WTC11 (cell line): ENCODE results near the gene EFHD2. TPM values are rescaled to one million over a fixed set of nuclear protein-coding genes. Genes with fewer than 3 reads are reported as not detected.

Source experiments
- ATAC-seq: fragments of 200-7000 bp; cut with Tn5 transposase; 2 replicates; pipeline ENCODE4 v1.10.0; 2021; ENCODE audit warnings: mild to moderate bottlenecking, moderate library complexity
- CTCF ChIA-PET: fragments of 300-600 bp; sonication (Branson Sonifier 250); formaldehyde crosslinking; loops from one replicate; lab custom pipeline; 2021; ENCODE audit warnings: antibody characterized with exemption; lab: Charles Lee
- POLR2A ChIA-PET: fragments of 350-600 bp; sonication (Branson Sonifier 250); formaldehyde crosslinking; loops from one replicate; lab custom pipeline; 2021; ENCODE audit warnings: antibody characterized with exemption; lab: Charles Lee
- DNase-seq: peaks from one replicate; pipeline ENCODE4 v3.0.0; 2021; ENCODE audit warnings: low spot score
- H3K27ac Mint-ChIP-seq: 2 replicates; pipeline ENCODE4 v1.8.0; 2021; ENCODE audit warnings: mixed read lengths
- H3K27me3 Mint-ChIP-seq: 2 replicates; pipeline ENCODE4 v1.8.0; 2021; ENCODE audit warnings: low read depth, mild to moderate bottlenecking, moderate library complexity, mixed read lengths
- H3K36me3 Mint-ChIP-seq: 2 replicates; pipeline ENCODE4 v1.8.0; 2021; ENCODE audit warnings: mixed read lengths
- H3K4me1 Mint-ChIP-seq: 2 replicates; pipeline ENCODE4 v1.8.0; 2022; ENCODE audit warnings: mixed read lengths
- H3K4me3 Mint-ChIP-seq: 2 replicates; pipeline ENCODE4 v1.8.0; 2021; ENCODE audit warnings: mild to moderate bottlenecking, moderate library complexity, mixed read lengths
- H3K9me3 Mint-ChIP-seq: 2 replicates; pipeline ENCODE4 v1.8.0; 2021; ENCODE audit warnings: mixed read lengths
- EMX1 ChIP-seq: fragments of 250-450 bp; sonication (Bioruptor Pico); IDR thresholded peaks from 2 replicates; pipeline ENCODE4 v1.8.0; 2021; ENCODE audit warnings: mild to moderate bottlenecking
- ETV6 ChIP-seq: sonication (generic); formaldehyde crosslinking; IDR thresholded peaks from 2 replicates; pipeline ENCODE4 v1.8.1; 2022; ENCODE audit warnings: mild to moderate bottlenecking, missing genetic modification reagents
- FOXK1 ChIP-seq: sonication (generic); formaldehyde crosslinking; IDR thresholded peaks from 2 replicates; pipeline ENCODE4 v1.8.0; 2022; ENCODE audit warnings: mild to moderate bottlenecking, moderate library complexity, missing genetic modification reagents
- GRHL2 ChIP-seq: fragments of 250-450 bp; sonication (Bioruptor Pico); IDR thresholded peaks from 2 replicates; pipeline ENCODE4 v1.8.0; 2022; ENCODE audit warnings: mild to moderate bottlenecking, moderate library complexity; ENCODE audit not compliant: insufficient replicate concordance, severe bottlenecking
- GTF2I ChIP-seq: fragments of 250-450 bp; sonication (Bioruptor Pico); conservative IDR thresholded peaks from 2 replicates; pipeline ENCODE4 v1.4.0; 2021; ENCODE audit warnings: mild to moderate bottlenecking
- MXD4 ChIP-seq: fragments of 250-450 bp; sonication (Bioruptor Pico); IDR thresholded peaks from 2 replicates; pipeline ENCODE4 v1.8.0; 2021; ENCODE audit warnings: mild to moderate bottlenecking, moderate library complexity, borderline replicate concordance
- NFE2L1 ChIP-seq: sonication (generic); formaldehyde crosslinking; IDR thresholded peaks from 2 replicates; pipeline ENCODE4 v1.8.1; 2023; ENCODE audit warnings: missing genetic modification reagents
- NR3C1 ChIP-seq: sonication (generic); formaldehyde crosslinking; conservative IDR thresholded peaks from 2 replicates; pipeline ENCODE4 v1.8.1; 2023; ENCODE audit warnings: low read depth, mild to moderate bottlenecking, missing genetic modification reagents
- SMAD4 ChIP-seq: sonication (generic); formaldehyde crosslinking; IDR thresholded peaks from 2 replicates; pipeline ENCODE4 v1.8.0; 2022; ENCODE audit warnings: mild to moderate bottlenecking, missing genetic modification reagents
- TEAD4 ChIP-seq: sonication (generic); formaldehyde crosslinking; IDR thresholded peaks from 2 replicates; pipeline ENCODE4 v1.8.0; 2022; ENCODE audit warnings: mild to moderate bottlenecking, missing genetic modification reagents
- ZNF232 ChIP-seq: sonication (generic); formaldehyde crosslinking; IDR thresholded peaks from 2 replicates; pipeline ENCODE4 v1.8.0; 2022; ENCODE audit warnings: mild to moderate bottlenecking, missing genetic modification reagents
- total RNA-seq: library from RNA; stranded (reverse); gene quantifications from 3 replicates; pipeline ENCODE4 v1.2.3, GENCODE V29; 2021
- TF ChIP-seq, protein P1 (sequence below): fragments of 250-450 bp; sonication (Bioruptor Pico); IDR thresholded peaks from 2 replicates; pipeline ENCODE4 v1.9.0; 2021; ENCODE audit warnings: mild to moderate bottlenecking, borderline replicate concordance
- TF ChIP-seq, protein P2 (sequence below): sonication (generic); formaldehyde crosslinking; IDR thresholded peaks from 2 replicates; pipeline ENCODE4 v1.8.0; 2023; ENCODE audit warnings: mild to moderate bottlenecking, missing genetic modification reagents
- TF ChIP-seq, protein P3 (sequence below): sonication (generic); formaldehyde crosslinking; IDR thresholded peaks from 2 replicates; pipeline ENCODE4 v1.8.1; 2022; ENCODE audit warnings: low read depth, missing genetic modification reagents, borderline replicate concordance
- TF ChIP-seq, protein P4 (sequence below): fragments of 250-450 bp; sonication (Bioruptor Pico); conservative IDR thresholded peaks from 2 replicates; pipeline ENCODE4 v1.9.0; 2021; ENCODE audit warnings: mild to moderate bottlenecking
- TF ChIP-seq, protein P5 (sequence below): sonication (generic); formaldehyde crosslinking; IDR thresholded peaks from 2 replicates; pipeline ENCODE4 v1.8.1; 2023; ENCODE audit warnings: mild to moderate bottlenecking, moderate library complexity, missing genetic modification reagents

The EFHD2 gene
- total RNA-seq, 1 experiment from 2014 or later = 23.8 TPM

DNA sequence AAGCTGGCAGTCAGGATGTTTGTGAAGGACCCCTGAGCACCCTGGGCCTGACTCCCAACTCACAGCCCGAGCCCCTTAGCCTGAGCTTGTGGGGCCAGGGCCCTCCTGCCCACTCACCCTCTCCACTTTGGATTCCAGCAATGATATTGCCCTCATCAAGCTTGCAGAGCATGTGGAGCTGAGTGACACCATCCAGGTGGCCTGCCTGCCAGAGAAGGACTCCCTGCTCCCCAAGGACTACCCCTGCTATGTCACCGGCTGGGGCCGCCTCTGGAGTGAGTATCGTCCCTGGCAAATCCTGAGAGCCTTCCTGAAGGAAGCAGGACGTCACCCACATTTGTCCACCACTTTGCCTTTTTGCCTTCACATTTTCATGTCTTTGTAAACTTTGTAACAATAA lies 33.6 kb downstream of the EFHD2 start (continued):
- TF ChIP-seq, protein P1, sequence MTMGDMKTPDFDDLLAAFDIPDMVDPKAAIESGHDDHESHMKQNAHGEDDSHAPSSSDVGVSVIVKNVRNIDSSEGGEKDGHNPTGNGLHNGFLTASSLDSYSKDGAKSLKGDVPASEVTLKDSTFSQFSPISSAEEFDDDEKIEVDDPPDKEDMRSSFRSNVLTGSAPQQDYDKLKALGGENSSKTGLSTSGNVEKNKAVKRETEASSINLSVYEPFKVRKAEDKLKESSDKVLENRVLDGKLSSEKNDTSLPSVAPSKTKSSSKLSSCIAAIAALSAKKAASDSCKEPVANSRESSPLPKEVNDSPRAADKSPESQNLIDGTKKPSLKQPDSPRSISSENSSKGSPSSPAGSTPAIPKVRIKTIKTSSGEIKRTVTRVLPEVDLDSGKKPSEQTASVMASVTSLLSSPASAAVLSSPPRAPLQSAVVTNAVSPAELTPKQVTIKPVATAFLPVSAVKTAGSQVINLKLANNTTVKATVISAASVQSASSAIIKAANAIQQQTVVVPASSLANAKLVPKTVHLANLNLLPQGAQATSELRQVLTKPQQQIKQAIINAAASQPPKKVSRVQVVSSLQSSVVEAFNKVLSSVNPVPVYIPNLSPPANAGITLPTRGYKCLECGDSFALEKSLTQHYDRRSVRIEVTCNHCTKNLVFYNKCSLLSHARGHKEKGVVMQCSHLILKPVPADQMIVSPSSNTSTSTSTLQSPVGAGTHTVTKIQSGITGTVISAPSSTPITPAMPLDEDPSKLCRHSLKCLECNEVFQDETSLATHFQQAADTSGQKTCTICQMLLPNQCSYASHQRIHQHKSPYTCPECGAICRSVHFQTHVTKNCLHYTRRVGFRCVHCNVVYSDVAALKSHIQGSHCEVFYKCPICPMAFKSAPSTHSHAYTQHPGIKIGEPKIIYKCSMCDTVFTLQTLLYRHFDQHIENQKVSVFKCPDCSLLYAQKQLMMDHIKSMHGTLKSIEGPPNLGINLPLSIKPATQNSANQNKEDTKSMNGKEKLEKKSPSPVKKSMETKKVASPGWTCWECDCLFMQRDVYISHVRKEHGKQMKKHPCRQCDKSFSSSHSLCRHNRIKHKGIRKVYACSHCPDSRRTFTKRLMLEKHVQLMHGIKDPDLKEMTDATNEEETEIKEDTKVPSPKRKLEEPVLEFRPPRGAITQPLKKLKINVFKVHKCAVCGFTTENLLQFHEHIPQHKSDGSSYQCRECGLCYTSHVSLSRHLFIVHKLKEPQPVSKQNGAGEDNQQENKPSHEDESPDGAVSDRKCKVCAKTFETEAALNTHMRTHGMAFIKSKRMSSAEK = no peak
- TF ChIP-seq, protein P2, sequence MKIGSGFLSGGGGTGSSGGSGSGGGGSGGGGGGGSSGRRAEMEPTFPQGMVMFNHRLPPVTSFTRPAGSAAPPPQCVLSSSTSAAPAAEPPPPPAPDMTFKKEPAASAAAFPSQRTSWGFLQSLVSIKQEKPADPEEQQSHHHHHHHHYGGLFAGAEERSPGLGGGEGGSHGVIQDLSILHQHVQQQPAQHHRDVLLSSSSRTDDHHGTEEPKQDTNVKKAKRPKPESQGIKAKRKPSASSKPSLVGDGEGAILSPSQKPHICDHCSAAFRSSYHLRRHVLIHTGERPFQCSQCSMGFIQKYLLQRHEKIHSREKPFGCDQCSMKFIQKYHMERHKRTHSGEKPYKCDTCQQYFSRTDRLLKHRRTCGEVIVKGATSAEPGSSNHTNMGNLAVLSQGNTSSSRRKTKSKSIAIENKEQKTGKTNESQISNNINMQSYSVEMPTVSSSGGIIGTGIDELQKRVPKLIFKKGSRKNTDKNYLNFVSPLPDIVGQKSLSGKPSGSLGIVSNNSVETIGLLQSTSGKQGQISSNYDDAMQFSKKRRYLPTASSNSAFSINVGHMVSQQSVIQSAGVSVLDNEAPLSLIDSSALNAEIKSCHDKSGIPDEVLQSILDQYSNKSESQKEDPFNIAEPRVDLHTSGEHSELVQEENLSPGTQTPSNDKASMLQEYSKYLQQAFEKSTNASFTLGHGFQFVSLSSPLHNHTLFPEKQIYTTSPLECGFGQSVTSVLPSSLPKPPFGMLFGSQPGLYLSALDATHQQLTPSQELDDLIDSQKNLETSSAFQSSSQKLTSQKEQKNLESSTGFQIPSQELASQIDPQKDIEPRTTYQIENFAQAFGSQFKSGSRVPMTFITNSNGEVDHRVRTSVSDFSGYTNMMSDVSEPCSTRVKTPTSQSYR (CRISPR knock-in tag) = no peak
- TF ChIP-seq GRHL2 = no peak
- no peak for TF ChIP-seq TEAD4 (CRISPR knock-in tag)
- TF ChIP-seq GTF2I (CRISPR knock-in tag) = no peak
- no peak for TF ChIP-seq ETV6 (CRISPR knock-in tag)
- TF ChIP-seq SMAD4 (CRISPR knock-in tag) = no peak

DNA sequence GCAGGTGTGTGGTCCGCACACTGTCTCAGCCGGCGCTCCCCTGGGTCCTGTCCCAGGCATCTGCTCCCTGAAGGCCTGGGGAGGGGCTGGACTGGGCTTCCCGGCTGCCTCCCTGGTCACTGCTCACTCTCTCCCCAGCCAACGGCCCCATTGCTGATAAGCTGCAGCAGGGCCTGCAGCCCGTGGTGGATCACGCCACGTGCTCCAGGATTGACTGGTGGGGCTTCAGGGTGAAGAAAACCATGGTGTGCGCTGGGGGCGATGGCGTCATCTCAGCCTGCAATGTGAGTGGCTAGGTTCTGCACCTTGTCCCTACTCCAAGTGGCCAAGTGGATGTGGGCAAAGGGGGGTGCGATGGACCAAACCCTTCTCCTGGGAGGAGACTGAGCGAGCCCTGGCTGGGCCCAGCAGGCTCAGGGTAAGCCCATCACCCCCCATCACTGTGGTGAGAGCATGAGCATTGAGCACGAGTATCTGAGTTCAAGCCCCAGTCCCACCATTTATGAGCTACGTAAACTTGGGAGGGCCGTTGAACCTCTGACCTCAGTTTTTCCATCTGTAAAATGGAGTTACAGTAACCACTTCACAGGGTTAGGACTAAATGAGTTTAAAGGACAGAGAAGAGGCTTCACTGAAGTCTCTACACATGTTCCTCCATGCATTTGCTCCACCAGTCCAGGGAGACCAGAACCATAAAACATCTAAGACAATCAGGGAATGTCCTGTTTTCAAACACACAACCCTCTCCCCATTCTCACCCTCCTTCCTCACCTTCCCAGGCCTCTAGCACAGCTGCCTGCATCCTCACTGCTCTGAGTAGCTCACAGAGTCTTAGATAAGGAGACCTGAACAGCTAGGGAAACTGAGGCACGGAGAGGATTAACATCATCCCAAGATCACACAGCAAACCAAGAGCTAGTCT lies 35.0 kb downstream of the EFHD2 start:
- DNase-seq (no peak), ATAC-seq (no peak)
- Mint-ChIP-seq H3K27me3 (0 out of 2 replicates have a peak, but pooled peaks cover 4% of the 10 kb centered on the region), H3K4me3 (no peak overlapping the region), H3K9me3 (0 out of 2 replicates have a peak, but pooled peaks cover 4% of the 10 kb centered on the region), H3K27ac (no peak overlapping the region), H3K36me3 (no peaks in the 10 kb centered on the region), H3K4me1 (no peaks in the 10 kb centered on the region)
- POLR2A ChIA-PET = no interaction called here
- CTCF ChIA-PET = interaction anchor here (1.2 to 5.0 kb wide), 2 partner anchors 13 to 121 kb away, joined by 5 to 20 read pairs; no protein-coding TSS in a partner anchor
- TF ChIP-seq, protein P3, sequence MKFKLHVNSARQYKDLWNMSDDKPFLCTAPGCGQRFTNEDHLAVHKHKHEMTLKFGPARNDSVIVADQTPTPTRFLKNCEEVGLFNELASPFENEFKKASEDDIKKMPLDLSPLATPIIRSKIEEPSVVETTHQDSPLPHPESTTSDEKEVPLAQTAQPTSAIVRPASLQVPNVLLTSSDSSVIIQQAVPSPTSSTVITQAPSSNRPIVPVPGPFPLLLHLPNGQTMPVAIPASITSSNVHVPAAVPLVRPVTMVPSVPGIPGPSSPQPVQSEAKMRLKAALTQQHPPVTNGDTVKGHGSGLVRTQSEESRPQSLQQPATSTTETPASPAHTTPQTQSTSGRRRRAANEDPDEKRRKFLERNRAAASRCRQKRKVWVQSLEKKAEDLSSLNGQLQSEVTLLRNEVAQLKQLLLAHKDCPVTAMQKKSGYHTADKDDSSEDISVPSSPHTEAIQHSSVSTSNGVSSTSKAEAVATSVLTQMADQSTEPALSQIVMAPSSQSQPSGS (CRISPR knock-in tag) = no peak
- TF ChIP-seq ZNF232 (CRISPR knock-in tag) (no peak), NFE2L1 (CRISPR knock-in tag) (no peak), EMX1 (CRISPR knock-in tag) (no peak), FOXK1 (no peak), MXD4 (CRISPR knock-in tag) (no peak), TEAD4 (CRISPR knock-in tag) (no peak), NR3C1 (CRISPR knock-in tag) (no peak)
- TF ChIP-seq, protein P4, sequence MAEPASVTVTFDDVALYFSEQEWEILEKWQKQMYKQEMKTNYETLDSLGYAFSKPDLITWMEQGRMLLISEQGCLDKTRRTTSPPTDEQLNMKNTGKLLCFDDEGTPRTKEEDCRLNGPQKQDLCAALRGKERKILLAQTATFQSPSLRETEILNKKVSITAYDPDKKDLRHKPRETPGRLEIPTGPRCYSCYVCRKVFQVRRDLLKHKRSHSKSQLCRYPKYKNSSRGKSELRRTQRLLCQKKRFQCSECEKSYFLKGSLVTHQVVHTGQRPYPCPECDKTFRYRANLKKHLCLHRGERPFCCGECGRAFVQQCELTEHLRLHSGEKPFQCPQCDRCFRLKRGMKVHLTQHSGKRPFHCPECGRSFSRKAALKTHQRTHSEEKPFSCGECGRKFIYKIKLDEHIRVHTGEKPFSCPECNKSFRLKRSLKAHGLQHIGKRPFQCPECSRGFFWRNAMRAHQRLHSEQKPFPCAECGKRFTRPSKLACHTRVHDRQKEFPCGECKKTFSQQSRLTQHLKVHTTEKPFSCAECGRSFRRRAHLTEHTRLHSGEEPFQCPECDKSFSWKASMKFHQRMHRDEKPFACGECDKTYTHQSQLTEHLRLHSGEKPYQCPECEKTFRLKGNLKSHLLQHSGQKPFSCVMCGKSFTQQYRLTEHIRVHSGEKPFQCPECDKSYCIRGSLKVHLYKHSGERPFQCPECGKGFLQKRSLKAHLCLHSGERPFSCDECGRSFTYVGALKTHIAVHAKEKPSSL (CRISPR knock-in tag) = no peak
- TF ChIP-seq, protein P5, sequence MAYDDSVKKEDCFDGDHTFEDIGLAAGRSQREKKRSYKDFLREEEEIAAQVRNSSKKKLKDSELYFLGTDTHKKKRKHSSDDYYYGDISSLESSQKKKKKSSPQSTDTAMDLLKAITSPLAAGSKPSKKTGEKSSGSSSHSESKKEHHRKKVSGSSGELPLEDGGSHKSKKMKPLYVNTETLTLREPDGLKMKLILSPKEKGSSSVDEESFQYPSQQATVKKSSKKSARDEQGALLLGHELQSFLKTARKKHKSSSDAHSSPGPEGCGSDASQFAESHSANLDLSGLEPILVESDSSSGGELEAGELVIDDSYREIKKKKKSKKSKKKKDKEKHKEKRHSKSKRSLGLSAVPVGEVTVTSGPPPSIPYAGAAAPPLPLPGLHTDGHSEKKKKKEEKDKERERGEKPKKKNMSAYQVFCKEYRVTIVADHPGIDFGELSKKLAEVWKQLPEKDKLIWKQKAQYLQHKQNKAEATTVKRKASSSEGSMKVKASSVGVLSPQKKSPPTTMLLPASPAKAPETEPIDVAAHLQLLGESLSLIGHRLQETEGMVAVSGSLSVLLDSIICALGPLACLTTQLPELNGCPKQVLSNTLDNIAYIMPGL (CRISPR knock-in tag) = no peak
- TF ChIP-seq, protein P1 = no peak
